Breast epithelium (tissue), 4 donors: ENCODE results near the gene DGKB. TPM values are rescaled to one million over a fixed set of nuclear protein-coding genes. Genes with fewer than 3 reads are reported as not detected.

ENCODE experiments used
- DNase-seq, 2 donors: peaks; one replicate each; pipeline ENCODE4 v3.0.0-alpha.2; 2019; ENCODE audit warnings: low spot score in 2 of 2
- H3K27ac ChIP-seq, 2 donors: fragments of 200-600 bp; sonication (generic) in 1 of 2; one replicate each; pipeline ENCODE4 v1.5.1; 2016 to 2019; ENCODE audit warnings: mild to moderate bottlenecking in 1 of 2
- H3K27me3 ChIP-seq, 2 donors: fragments of 200-600 bp; sonication (generic) in 1 of 2; one replicate each; pipeline versions ENCODE4 v1.5.1 to v1.6.0; 2017 to 2019; ENCODE audit warnings: control low read depth in 1 of 2, mild to moderate bottlenecking in 1 of 2
- H3K36me3 ChIP-seq: fragments of 200-600 bp; one replicate; pipeline ENCODE4 v1.5.1; 2019
- H3K4me1 ChIP-seq, 2 donors: fragments of 200-600 bp; sonication (generic); one replicate each; pipeline ENCODE4 v1.5.1; 2016 to 2019; ENCODE audit warnings: control low read depth in 1 of 2
- H3K4me3 ChIP-seq, 3 donors: fragments of 200-600 bp; sonication (generic); 1 replicate in 2 of 3; 2 replicates in 1 of 3; pipeline ENCODE4 v1.5.1; 2016 to 2019; ENCODE audit warnings: mild to moderate bottlenecking in 3 of 3, moderate library complexity in 2 of 3
- H3K9me3 ChIP-seq, 2 donors: fragments of 200-600 bp; sonication (generic) in 1 of 2; one replicate each; pipeline ENCODE4 v1.5.1; 2016 to 2019; ENCODE audit warnings: control low read depth in 1 of 2
- POLR2A ChIP-seq: fragments of 450-650 bp; IDR thresholded peaks from one replicate; pipeline ENCODE4 v1.6.1; 2016; ENCODE audit warnings: antibody characterized with exemption, mild to moderate bottlenecking, moderate library complexity
- POLR2AphosphoS5 ChIP-seq, 3 donors: sonication (generic); formaldehyde crosslinking; IDR thresholded peaks; one replicate each; pipeline ENCODE4 v1.6.1; 2017; ENCODE audit warnings: antibody characterized with exemption in 3 of 3
- intact Hi-C: fragments of 100-400 bp; cut with DNase I; formaldehyde crosslinking; loops from one replicate; pipeline ENCODE4 v1.15.1; 2023; ENCODE audit warnings: low total_unique reads
- total RNA-seq, 3 donors: library from RNA; depleted of rRNA; stranded (reverse); fragments of >200 nt; gene quantifications; one replicate each; pipeline ENCODE4 v1.1.0, GENCODE V29; 2016
- TF ChIP-seq, protein P1 (sequence below), 3 donors: fragments of 450-650 bp; IDR thresholded peaks; one replicate each; pipeline ENCODE4 v1.5.1; 2016 to 2017; ENCODE audit warnings: antibody characterized with exemption in 3 of 3, mild to moderate bottlenecking in 3 of 3, moderate library complexity in 3 of 3

The DGKB gene
- total RNA-seq, 3 donors from 2014 or later: 0.16 to 0.44 (median 0.33) TPM

DNA sequence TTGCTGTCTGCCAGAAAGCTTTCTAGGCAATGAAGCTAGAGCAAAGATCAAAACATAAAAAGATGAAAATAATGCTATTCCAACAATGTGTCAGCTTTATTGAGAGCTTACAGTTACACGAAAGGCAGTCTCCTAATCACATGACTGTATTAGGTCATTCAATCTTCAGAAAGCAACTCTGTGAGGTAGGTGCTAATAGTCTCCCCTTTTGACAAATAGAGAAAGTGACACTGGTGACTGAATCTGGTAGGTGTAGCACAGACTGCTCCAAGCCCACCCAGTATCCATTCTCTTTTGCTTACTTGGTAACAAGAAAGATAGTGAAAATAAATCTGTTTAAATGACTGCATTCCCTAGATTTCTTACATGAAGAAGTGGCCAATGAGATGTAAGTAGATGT lies 58.8 kb downstream of the DGKB start:
- Histone ChIP-seq H3K4me1 (no peaks in the 10 kb centered on the region), H3K4me3 (no peak overlapping the region), H3K27me3 (no peaks in the 10 kb centered on the region), H3K36me3 (no peaks in the 10 kb centered on the region), H3K9me3 (no peaks in the 10 kb centered on the region), H3K27ac (no peak overlapping the region)
- intact Hi-C loops: no loop called here
- DNase-seq: no peak
- TF ChIP-seq POLR2AphosphoS5 (IDR thresholded peaks at IDR 0.05) (no peak), POLR2A (no peak)
- TF ChIP-seq, protein P1, sequence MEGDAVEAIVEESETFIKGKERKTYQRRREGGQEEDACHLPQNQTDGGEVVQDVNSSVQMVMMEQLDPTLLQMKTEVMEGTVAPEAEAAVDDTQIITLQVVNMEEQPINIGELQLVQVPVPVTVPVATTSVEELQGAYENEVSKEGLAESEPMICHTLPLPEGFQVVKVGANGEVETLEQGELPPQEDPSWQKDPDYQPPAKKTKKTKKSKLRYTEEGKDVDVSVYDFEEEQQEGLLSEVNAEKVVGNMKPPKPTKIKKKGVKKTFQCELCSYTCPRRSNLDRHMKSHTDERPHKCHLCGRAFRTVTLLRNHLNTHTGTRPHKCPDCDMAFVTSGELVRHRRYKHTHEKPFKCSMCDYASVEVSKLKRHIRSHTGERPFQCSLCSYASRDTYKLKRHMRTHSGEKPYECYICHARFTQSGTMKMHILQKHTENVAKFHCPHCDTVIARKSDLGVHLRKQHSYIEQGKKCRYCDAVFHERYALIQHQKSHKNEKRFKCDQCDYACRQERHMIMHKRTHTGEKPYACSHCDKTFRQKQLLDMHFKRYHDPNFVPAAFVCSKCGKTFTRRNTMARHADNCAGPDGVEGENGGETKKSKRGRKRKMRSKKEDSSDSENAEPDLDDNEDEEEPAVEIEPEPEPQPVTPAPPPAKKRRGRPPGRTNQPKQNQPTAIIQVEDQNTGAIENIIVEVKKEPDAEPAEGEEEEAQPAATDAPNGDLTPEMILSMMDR (IDR thresholded peaks at IDR 0.05): no peak

DNA sequence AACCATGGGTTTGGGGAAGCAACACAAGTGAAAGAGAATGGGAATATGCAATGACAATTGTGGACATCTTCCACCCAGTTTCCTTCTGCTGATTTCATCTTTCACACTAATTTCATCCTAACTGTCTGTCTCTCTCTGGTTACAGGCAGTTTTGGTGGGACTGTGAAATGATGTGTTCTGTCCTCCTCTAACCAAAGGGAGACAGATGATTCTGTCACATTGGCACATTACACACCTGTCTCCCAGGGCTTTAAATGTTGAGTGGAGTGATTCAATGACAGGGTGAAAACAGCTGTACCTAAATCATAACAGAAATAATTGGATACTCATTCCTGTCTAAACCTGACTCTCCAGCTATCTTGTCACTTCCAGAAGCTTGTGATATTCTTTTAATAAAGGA lies 60.0 kb downstream of the DGKB start:
- Histone ChIP-seq H3K4me1 (no peaks in the 10 kb centered on the region), H3K4me3 (no peak overlapping the region), H3K27ac (no peak overlapping the region), H3K27me3 (no peaks in the 10 kb centered on the region), H3K9me3 (no peaks in the 10 kb centered on the region), H3K36me3 (no peaks in the 10 kb centered on the region)
- intact Hi-C loops: no loop called here
- DNase-seq: no peak
- TF ChIP-seq, protein P1 (IDR thresholded peaks at IDR 0.05): no peak
- TF ChIP-seq POLR2A (no peak), POLR2AphosphoS5 (IDR thresholded peaks at IDR 0.05) (no peak)

DNA sequence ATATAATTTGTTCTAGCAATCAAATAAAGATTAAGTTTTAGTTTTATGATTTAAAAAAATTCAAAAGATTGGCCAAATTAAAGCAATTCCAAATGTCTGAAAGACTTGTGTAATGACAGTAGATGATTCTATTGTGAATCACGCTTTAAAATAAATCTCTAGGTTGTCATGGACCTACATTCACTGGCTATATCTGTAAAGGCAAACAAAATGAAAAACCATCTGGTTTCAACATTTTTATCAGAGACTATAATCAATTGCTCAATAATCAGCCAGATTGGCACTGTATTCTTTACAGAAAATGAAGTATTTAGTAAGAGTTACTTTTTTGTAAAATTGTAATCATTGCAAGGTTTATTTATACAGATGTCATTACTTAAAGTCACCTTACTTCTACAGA lies 60.7 kb downstream of the DGKB start:
- H3K4me3 ChIP-seq: no peak overlapping the region
- DNase-seq: no peak
- no peaks in the 10 kb centered on the region for H3K9me3 ChIP-seq
- H3K27me3 ChIP-seq: no peaks in the 10 kb centered on the region
- H3K4me1 ChIP-seq: no peaks in the 10 kb centered on the region
- TF ChIP-seq, protein P1 (IDR thresholded peaks at IDR 0.05): no peak
- TF ChIP-seq POLR2A (no peak), POLR2AphosphoS5 (IDR thresholded peaks at IDR 0.05) (no peak)
- intact Hi-C loops: no loop called here
- no peaks in the 10 kb centered on the region for H3K36me3 ChIP-seq
- no peak overlapping the region for H3K27ac ChIP-seq

DNA sequence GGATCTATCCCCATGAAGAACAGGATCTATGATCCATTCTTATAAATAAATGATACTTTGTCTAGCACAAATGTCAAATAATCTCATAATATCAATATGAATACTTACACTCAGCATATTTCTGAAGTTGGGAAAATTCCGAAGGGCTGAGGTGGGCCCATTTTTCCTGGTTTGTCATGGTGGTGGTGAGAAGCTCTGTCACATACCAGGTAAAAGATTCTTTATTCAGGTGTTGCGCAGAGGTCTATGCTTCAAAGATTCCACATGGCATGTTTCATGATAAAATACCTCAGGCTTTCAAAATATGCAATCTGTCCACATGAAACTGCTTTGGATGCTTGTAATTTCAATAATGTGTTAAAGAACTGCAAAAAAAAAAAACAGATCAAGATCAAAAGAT lies 61.5 kb downstream of the DGKB start:
- intact Hi-C loops: no loop called here
- Histone ChIP-seq H3K27me3 (no peaks in the 10 kb centered on the region), H3K4me3 (no peak overlapping the region), H3K4me1 (no peaks in the 10 kb centered on the region), H3K36me3 (no peaks in the 10 kb centered on the region), H3K27ac (no peak overlapping the region), H3K9me3 (no peaks in the 10 kb centered on the region)
- DNase-seq: no peak
- TF ChIP-seq, protein P1 (IDR thresholded peaks at IDR 0.05): no peak
- TF ChIP-seq POLR2AphosphoS5 (IDR thresholded peaks at IDR 0.05): no peak
- no peak for TF ChIP-seq POLR2A

DNA sequence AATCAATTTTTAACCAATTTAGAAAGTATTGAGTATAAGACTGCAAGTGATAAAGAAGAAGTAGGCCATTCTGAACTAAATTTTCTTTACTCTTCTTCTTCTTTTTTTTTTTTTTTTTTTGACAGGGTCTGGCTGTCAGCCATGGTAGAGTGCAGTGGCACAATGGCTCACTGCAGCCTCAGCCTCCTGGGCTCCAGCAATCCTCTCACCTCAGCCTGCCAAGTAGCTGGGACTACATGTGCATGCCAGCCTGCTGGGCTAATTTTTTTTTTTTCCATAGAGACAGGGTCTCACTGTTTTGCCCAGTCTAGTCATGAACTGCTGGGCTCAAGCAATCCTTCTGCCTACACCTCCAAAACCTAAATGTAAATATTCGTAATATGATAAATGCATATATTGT lies 63.2 kb downstream of the DGKB start:
- intact Hi-C loops: no loop called here
- Histone ChIP-seq H3K4me1 (no peaks in the 10 kb centered on the region), H3K9me3 (no peaks in the 10 kb centered on the region), H3K4me3 (no peak overlapping the region), H3K27ac (no peak overlapping the region), H3K27me3 (no peaks in the 10 kb centered on the region), H3K36me3 (no peaks in the 10 kb centered on the region)
- no peak for DNase-seq
- TF ChIP-seq POLR2A (no peak), POLR2AphosphoS5 (IDR thresholded peaks at IDR 0.05) (no peak)
- TF ChIP-seq, protein P1 (IDR thresholded peaks at IDR 0.05): no peak
